HG03354 (cell line): ENCODE data around the gene SLC44A5.
"Not testable (repeated sequence)": the region's sequence is repeated elsewhere in the genome, so short reads cannot be mapped to it uniquely, and the experiment has no call there.

Experiments used
- ATAC-seq: cut with Tn5 transposase; IDR thresholded peaks from one replicate; pipeline ENCODE4 v1.9.1; 2021; ENCODE audit warnings: mild to moderate bottlenecking; ENCODE audit not compliant: unreplicated experiment, poor library complexity, severe bottlenecking

Gene SLC44A5

GRCh38 chr1:75531570-75531969 lies 79.3 kb downstream of the SLC44A5 start:
- no peak for ATAC-seq

DNA sequence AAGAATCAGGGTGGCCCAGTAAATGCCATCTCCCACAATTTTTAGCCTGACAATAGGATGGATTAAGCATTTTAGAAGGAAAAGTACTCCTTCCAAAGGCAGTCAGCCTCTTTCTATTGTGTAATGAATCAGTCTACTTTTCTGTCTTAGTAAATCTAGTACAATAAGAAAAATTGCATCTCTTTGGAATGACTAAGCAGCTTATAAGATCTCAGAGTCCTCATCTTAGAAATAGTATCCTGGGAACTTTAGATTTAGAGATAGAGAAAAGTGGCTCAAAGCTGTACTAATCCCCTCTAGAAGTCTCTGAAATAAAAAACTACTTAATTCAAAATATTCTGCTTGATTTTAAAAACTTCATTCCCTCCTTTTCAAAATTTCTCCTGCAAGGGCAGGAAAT lies 81.4 kb downstream of the SLC44A5 start:
- ATAC-seq = no peak

- ATAC-seq = no peak
These were observed 82.9 kb downstream of the SLC44A5 start for GRCh38 chr1:75528001-75528400.

GRCh38 chr1:75522389-75522788 lies 88.5 kb downstream of the SLC44A5 start:
- no peak for ATAC-seq

DNA sequence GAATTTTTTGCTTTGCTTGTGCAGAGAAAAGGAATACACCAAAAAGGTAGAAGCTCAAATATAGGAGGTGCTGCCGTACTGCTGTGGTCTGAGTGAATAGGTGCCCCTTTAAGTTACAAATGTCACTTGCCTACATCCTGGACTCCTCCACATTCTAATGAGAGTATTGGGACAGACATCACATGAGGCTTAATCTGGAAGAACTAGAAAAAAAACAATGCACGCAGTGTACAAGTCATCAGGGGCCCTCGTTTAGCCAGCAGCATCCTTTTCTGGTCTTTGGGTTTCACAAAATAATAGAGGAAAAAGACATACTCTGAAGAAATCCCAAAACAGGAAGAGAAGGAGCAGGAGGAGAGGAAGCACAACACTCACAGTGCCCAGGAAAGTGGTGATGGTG lies 89.3 kb downstream of the SLC44A5 start:
- ATAC-seq = no peak

GRCh38 chr1:75520862-75521475 lies 89.9 kb downstream of the SLC44A5 start:
- ATAC-seq = no peak

DNA sequence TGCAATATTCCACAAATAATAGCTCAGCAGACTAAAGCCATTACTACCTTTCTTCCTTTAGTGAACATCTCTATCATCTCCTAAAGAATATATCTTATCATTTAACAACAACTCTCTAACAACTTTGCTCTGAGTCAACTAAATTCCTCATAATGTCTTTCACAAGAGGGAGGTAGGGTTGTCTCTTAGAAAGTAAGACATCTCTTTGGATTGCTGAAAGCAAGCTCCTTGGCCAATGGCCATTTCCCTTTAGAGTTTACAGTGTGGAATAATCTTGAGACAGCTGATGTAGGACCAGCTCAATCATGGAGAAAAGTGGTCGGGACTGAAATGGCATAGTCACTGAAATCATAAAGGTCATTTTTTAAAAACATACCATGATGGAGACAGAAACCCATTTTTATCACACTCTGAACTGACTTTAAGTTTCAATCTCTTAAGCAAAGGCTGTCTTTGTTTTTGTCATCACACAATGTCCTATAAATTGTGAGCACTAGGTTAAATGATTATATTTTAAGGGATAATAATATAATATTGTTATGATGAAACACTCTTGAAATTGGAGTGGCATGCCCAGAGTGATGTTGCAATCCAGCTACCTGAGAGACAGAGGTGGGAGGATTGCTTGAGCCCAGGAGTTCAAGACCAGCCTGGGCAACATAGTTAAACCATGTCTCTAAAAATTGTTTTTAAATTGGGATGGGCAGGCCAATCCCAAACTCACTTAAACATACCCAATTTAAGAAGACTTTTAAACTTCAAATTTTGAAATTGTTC lies 91.1 kb downstream of the SLC44A5 start:
- no peak for ATAC-seq

DNA sequence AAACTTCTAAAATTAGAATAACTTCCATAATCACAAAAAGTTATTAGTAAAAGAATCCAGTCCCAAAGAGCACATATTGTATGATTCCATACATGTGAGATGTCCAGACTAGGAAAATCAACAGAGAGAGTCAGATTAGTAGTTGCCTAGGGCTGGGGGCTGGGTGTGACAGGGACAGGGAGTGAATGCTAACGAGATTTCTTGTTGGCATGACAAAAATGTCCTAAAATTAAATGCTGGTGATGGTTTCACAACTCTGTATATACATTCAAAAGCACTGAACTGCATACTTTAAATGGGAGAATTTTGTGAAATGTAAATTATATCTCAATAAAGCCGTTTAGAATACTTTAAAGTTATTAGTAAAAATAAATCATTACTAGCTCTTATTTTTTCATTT lies 92.2 kb downstream of the SLC44A5 start:
- ATAC-seq = no peak

DNA sequence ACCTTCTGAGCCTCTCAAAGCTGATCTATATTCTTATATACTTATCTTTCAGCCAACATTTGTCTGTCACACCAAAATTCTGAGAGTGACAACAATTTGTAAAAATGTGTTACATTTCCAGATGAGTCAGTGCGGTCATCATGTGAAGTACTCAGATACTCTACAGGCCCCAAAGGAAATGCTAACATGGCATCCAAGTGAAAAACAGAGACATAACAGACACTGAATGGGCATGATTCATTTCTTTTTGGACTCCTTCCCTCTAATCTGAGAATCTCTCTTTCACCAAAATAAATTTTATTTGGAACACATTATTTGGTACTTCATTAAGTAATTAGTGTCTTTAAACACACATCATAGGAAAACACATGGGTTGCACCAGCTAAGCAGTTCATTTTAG lies 96.6 kb downstream of the SLC44A5 start:
- ATAC-seq = no peak

GRCh38 chr1:75506976-75507375 lies 103.9 kb downstream of the SLC44A5 start:
- ATAC-seq = no peak

GRCh38 chr1:75503221-75503974 lies 107.5 kb downstream of the SLC44A5 start:
- no peak for ATAC-seq

- ATAC-seq = no peak
These were observed 108.1 kb downstream of the SLC44A5 start for GRCh38 chr1:75502776-75503175.

GRCh38 chr1:75501577-75502295 lies 109.2 kb downstream of the SLC44A5 start:
- no peak for ATAC-seq

- ATAC-seq = no peak
These were observed 118.9 kb downstream of the SLC44A5 start for GRCh38 chr1:75492011-75492410.

DNA sequence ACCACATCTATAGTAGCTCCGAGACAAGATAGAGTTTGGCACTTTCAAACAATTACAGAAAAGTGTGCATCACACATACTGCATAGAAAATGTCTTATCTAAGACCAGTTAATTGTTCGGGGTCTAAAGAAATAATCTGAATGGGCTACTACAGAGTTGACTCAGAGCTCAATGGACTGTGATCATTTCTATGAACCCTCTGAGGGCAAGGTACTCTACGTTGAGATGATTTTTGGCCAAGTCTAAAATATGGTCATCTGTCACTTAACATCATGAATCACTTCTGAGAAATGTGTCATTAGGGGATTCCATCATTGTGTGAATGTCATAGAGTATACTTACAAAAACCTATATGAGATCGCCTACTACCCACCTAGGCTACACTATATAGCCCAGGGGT lies 123.5 kb downstream of the SLC44A5 start:
- ATAC-seq = no peak

DNA sequence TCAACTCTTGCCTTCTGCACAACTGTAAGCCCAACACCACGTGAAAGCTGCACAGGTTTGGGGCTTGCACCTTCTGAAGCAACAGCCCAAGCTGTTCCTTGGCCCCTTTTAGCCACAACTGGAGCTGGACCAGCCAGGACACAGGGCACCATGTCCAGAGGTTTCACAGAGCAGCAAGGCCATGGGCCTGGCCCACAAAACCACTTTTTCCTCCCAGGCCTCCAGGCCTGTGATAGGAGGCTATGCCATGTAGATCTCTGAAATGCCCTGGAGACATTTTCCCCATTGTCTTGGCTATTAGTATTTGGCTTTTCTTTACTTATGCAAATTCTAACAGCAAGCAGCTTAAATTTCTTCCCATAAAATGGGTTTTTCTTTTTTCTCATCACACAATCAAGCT lies 126.1 kb downstream of the SLC44A5 start:
- no peak for ATAC-seq

DNA sequence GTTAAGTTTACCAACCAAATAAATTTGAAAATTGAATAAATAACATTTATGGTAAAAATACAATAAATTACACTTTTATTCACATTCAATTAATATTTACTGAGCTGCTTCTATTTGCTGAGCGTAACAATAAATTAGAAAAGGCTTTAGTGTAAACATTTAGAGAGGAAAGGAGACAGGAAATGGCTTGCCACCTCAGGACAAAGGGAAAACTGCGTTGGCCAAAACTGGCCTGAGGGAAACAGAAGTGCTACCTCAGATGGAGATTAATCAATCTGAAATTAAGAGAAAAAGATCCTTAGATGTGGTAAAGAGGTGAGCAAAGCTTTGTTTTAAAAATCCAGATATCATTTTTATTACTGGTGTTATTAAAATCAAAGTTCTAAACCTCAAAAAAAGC lies 128.0 kb downstream of the SLC44A5 start:
- ATAC-seq = no peak

DNA sequence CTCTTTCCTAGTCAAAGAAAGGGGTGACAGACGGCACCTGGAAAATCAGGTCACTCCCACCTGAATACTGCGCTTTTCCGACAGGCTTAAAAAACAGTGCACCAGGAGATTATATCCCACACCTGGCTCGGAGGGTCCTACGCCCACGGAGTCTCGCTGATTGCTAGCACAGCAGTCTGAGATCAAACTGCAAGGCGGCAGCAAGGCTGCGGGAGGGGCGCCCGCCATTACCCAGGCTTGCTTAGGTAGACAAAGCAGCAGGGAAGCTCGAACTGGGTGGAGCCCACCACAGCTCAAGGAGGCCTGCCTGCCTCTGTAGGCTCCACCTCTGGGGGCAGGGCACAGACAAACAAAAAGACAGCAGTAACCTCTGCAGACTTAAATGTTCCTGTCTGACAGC lies 134.4 kb downstream of the SLC44A5 start:
- ATAC-seq = not testable (repeated sequence)

- no peak for ATAC-seq
These were observed 135.2 kb downstream of the SLC44A5 start for GRCh38 chr1:75475696-75476095.

DNA sequence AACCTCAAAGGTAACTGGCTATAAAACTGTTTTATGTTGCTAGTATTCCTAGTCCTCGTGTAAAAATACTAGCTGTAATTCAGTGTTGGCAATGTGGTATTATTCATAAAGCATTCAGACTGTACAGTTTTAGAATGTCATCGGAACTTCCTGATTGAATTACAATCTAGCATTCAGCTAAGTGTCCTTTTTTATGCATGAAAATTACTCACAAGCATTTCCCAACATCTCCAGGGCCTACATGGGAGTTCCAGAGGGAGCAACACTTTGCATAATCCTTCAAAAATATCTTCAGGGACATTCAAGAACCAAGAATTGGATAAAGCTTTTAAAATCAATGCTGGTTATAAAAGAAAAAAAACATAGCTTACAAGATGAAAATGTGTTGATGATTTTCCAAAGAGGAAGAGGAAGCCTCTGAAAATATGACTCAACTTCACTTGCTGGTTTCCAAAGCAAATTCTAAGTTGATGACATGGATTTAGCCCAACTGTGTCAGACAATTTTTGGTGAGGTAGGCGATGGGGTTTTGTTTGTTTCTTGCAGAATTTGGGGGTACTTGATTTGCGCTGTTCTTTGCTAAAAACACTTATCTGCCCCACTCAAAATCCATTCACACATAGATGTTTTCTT lies 137.8 kb downstream of the SLC44A5 start:
- no peak for ATAC-seq
